Osteoblast (primary cell): ENCODE results near the gene ADH5. TPM values are rescaled to one million over a fixed set of nuclear protein-coding genes. Genes with fewer than 3 reads are reported as not detected.
"Not testable (repeated sequence)": the region's sequence is repeated elsewhere in the genome, so short reads cannot be mapped to it uniquely, and the experiment has no call there.

ENCODE experiments used
- DNase-seq: peaks from one replicate; pipeline ENCODE4 v3.0.0; 2011; ENCODE audit warnings: low spot score, mixed read lengths; ENCODE audit not compliant: insufficient read length; ENCODE audit errors: missing footprints
- H2AFZ ChIP-seq: 2 replicates; pipeline ENCODE4 v1.6.0; 2011; ENCODE audit warnings: mild to moderate bottlenecking, low read length
- H3K27ac ChIP-seq: 2 replicates; pipeline ENCODE4 v1.5.1; 2011; ENCODE audit warnings: mild to moderate bottlenecking, low read depth, low read length, moderate library complexity
- H3K27me3 ChIP-seq: 2 replicates; pipeline ENCODE4 v1.6.0; 2012; ENCODE audit warnings: mild to moderate bottlenecking, control low read depth, inconsistent platforms, low read length, moderate library complexity; ENCODE audit not compliant: insufficient read depth
- H3K36me3 ChIP-seq: 2 replicates; pipeline ENCODE4 v1.5.1; 2011; ENCODE audit warnings: mild to moderate bottlenecking, low read length, control low read depth, moderate library complexity; ENCODE audit not compliant: insufficient read depth
- H3K4me1 ChIP-seq: 2 replicates; pipeline ENCODE4 v1.5.1; 2011; ENCODE audit warnings: mild to moderate bottlenecking, low read length, control low read depth, moderate library complexity; ENCODE audit not compliant: insufficient read depth
- H3K4me2 ChIP-seq: 2 replicates; pipeline ENCODE4 v1.6.0; 2011; ENCODE audit warnings: mild to moderate bottlenecking, low read length; ENCODE audit not compliant: insufficient read depth
- H3K4me3 ChIP-seq: fragments of 200-600 bp; sonication (generic); 3 replicates; pipeline ENCODE4 v1.5.1; 2012; ENCODE audit warnings: mild to moderate bottlenecking, low read length, inconsistent platforms; ENCODE audit not compliant: insufficient read depth
- H3K79me2 ChIP-seq: 2 replicates; pipeline ENCODE4 v1.6.0; 2012; ENCODE audit warnings: mild to moderate bottlenecking, low read length, control low read depth, inconsistent platforms; ENCODE audit not compliant: insufficient read depth
- H3K9me3 ChIP-seq: 2 replicates; pipeline ENCODE4 v1.5.1; 2011; ENCODE audit warnings: low read depth, low read length, control low read depth
- H4K20me1 ChIP-seq: 2 replicates; pipeline ENCODE4 v1.6.0; 2012; ENCODE audit warnings: mild to moderate bottlenecking, low read length, control low read depth; ENCODE audit not compliant: insufficient read depth
- total RNA-seq: library from RNA; depleted of rRNA; stranded (reverse); fragments of >200 nt; gene quantifications from 2 replicates; pipeline ENCODE4 v1.2.3, GENCODE V29; 2012
- TF ChIP-seq, protein P1 (sequence below): IDR thresholded peaks from 2 replicates; pipeline ENCODE4 v1.5.1; 2011; ENCODE audit warnings: mild to moderate bottlenecking, low read depth, low read length, moderate library complexity; ENCODE audit errors: extremely low read depth

The ADH5 gene
- total RNA-seq, 1 donor: 293 TPM

DNA sequence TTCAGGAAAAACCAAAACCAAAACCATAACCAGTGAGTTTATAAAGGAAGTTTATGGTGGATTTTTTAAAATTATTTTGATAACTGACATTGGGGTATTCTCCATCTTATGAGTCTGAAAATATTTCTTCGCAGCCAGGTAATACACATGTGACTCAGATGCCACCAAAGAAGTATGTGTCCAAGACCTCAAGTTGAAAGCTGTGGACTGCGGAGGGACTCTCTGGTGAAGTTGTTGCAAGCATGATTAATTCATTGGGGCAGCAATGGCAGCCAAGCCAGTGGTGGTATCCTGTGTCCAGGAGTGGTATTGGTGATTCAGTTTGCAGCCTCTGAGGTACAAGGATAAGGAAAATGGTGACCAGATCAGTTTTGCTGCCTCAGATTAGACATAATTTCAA is 14.0 kb upstream of the ADH5 start:
- TF ChIP-seq, protein P1, sequence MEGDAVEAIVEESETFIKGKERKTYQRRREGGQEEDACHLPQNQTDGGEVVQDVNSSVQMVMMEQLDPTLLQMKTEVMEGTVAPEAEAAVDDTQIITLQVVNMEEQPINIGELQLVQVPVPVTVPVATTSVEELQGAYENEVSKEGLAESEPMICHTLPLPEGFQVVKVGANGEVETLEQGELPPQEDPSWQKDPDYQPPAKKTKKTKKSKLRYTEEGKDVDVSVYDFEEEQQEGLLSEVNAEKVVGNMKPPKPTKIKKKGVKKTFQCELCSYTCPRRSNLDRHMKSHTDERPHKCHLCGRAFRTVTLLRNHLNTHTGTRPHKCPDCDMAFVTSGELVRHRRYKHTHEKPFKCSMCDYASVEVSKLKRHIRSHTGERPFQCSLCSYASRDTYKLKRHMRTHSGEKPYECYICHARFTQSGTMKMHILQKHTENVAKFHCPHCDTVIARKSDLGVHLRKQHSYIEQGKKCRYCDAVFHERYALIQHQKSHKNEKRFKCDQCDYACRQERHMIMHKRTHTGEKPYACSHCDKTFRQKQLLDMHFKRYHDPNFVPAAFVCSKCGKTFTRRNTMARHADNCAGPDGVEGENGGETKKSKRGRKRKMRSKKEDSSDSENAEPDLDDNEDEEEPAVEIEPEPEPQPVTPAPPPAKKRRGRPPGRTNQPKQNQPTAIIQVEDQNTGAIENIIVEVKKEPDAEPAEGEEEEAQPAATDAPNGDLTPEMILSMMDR: no peak

DNA sequence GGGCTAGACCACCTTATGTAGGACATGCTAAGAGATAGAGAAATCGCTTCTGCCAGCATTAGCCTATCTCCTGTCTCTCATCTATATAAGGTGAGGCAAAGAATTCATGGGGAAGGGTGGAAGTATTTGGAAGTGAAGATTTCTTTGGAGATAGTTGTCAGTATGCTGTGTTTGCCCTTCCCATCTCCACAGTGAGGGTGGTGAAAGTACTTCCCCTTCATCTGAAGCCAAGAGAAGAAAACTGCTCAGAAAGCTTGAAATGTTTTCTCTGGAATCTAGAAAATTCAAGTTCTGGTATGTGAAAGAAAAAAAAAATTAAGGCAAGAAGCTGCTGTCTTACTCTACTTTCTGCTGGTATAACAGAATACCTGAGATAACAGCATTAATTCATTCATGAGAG is 12.3 kb upstream of the ADH5 start:
- DNase-seq: no peak
- Histone ChIP-seq H3K27me3 (no peaks in the 10 kb centered on the region), H3K9me3 (no peaks in the 10 kb centered on the region), H3K36me3 (no peaks in the 10 kb centered on the region), H3K27ac (no peak overlapping the region), H4K20me1 (no peaks in the 10 kb centered on the region), H2AFZ (no peak overlapping the region), H3K4me1 (no peaks in the 10 kb centered on the region), H3K4me2 (no peak overlapping the region), H3K79me2 (no peaks in the 10 kb centered on the region), H3K4me3 (no peak overlapping the region)
- TF ChIP-seq, protein P1: no peak

More for the DNA sequence above, 14.0 kb upstream of the ADH5 start:
- no peak for DNase-seq
- no peaks in the 10 kb centered on the region for H3K36me3 ChIP-seq
- peak overlapping the region; percentile 38 for H3K4me2 ChIP-seq
- no peak overlapping the region for H3K27ac ChIP-seq
- H2AFZ ChIP-seq: peak overlapping the region; percentile 40
- no peaks in the 10 kb centered on the region for H4K20me1 ChIP-seq
- H3K4me3 ChIP-seq: no peak overlapping the region
- H3K27me3 ChIP-seq: no peaks in the 10 kb centered on the region
- H3K4me1 ChIP-seq: no peaks in the 10 kb centered on the region
- no peaks in the 10 kb centered on the region for H3K9me3 ChIP-seq
- H3K79me2 ChIP-seq: no peaks in the 10 kb centered on the region

DNA sequence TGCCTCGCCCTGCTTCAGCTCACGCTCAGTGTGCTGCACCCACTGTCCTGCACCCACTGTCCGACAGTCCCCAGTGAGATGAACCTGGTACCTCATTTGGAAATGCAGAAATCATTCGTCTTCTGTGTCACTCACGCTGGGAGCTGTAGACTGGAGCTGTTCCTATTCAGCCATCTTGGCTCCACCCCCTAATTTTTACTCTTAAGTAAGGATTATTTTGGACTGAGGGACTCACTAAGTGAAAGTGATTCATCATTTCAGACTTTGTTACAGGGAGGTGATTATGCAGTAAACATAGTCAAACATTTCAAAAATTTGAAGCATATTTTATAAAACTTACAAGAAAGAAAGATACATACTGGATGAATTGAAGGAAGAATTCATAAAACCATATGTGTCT is 11.2 kb upstream of the ADH5 start:
- H3K27ac ChIP-seq, H3K9me3 ChIP-seq, H3K36me3 ChIP-seq, H3K4me2 ChIP-seq, H3K27me3 ChIP-seq, H3K4me3 ChIP-seq, H4K20me1 ChIP-seq, H3K4me1 ChIP-seq, H2AFZ ChIP-seq, DNase-seq, H3K79me2 ChIP-seq: not testable (repeated sequence)

DNA sequence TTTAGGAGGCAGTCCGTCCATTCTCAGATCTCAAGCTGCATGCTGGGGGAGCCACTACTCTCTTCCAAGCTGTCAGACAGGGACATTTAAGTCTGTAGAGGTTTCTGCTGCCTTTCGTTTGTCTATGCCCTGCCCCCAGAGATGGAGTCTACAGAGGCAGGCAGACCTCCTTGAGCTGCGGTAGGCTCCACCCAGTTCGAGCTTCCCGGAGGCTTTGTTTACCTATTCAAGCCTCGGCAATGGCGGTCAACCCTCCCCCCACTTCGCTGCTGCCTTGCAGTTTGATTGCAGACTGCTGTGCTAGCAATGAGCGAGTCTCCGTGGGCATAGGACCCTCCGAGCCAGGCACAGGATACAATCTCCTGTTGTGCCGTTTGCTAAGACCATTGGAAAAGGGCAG is 10.7 kb upstream of the ADH5 start:
- Histone ChIP-seq H3K4me2 (no peak overlapping the region), H3K79me2 (no peaks in the 10 kb centered on the region), H3K4me3 (no peak overlapping the region), H4K20me1 (no peaks in the 10 kb centered on the region), H3K4me1 (no peaks in the 10 kb centered on the region), H2AFZ (no peak overlapping the region), H3K9me3 (no peaks in the 10 kb centered on the region), H3K27ac (no peak overlapping the region), H3K27me3 (no peaks in the 10 kb centered on the region), H3K36me3 (no peaks in the 10 kb centered on the region)
- TF ChIP-seq, protein P1: no peak
- DNase-seq: no peak

DNA sequence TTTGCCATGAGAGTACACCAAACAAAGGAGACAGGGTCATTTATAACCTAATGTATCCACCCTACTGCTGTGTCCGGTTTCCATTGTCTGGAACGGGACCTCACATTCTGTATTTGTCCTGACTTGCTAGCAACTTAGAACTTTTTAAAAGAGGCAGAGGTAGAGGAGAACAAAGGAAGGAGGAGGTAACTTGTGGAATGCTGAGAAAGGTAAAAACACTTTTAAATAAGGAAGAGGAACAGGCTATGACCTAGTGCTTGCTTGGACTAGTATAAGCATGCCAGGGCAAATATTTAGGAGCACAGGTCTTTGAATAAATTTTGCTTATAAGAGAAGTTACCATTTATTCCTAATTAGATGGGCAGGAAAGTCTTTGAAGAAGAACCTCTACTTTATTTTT is 3.3 kb upstream of the ADH5 start:
- H3K27ac ChIP-seq, H3K4me3 ChIP-seq, H2AFZ ChIP-seq, H4K20me1 ChIP-seq, DNase-seq, H3K4me2 ChIP-seq, H3K36me3 ChIP-seq, H3K27me3 ChIP-seq, H3K4me1 ChIP-seq, H3K9me3 ChIP-seq: not testable (repeated sequence)
- peaks cover 32% of the 10 kb centered on the region for H3K79me2 ChIP-seq
